ENCODE results near the gene PARD3B. TPM values are rescaled to one million over a fixed set of nuclear protein-coding genes. Genes with fewer than 3 reads are reported as not detected.

PARD3B gene
- total and polyA plus RNA-seq, 2 donors from 2014 or later = 5.3 to 29.6 TPM

DNA sequence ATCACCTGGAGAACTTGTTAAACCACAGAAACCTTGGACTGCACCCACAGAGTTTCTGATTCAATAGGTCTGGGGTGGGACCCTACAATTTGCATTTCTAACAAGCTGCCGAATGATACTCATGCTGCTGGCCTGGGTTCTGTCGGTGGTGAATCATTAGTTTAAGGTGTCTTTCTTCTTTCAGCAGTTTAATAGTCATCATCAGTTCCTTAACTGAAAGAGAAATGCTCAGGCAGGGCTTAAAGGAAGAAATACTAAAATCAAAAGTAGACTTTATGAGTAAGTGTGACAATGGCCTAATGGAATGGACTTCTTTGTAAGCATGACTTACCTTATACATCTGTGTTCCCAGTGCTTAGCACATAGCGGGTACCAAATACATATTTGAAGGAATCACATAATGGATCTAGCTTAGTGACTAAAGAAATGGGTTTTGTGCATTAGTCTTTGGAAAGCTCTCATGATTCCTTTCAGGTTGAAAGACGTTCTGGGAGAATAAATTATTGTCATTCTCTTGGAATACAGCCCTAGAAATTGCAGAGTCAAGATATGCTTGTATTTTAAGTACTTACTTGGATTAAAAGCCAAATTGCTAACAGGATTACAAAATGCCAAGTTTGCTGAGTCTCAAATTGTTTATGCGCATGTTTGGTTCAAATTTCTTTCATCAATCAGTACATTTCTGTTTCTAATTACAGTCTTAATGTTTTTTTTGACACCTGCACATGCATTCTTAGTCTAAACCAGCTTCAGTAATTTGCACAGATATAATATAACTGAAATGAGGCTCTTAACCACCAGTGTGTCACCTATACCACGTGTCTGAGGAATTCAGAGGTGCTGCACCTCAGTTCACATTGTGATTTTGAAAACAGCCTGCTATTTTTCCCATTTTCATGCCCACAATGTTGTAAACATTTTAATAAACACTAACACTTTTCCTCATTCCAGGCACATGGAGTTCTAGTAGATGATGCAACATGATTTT, 916.7 kb downstream of the PARD3B start:
- DNase-seq = no peak
- FAIRE-seq = no peak
- intact Hi-C loops (cut with DNase I) = no loop called here
- Histone ChIP-seq H3K9ac (ENCODE audit: low read length in 3 of 3) (no peak overlapping the region), H3K9me3 (ENCODE audit: control insufficient read depth in 2 of 3, insufficient read depth in 1 of 3, low read length in 3 of 3) (no peaks in the 10 kb centered on the region), H3K36me3 (ENCODE audit: control insufficient read depth in 2 of 3, insufficient read depth in 3 of 3, low read length in 3 of 3) (no peaks in the 10 kb centered on the region), H3K4me1 (ENCODE audit: control insufficient read depth in 2 of 3, insufficient read depth in 2 of 3, low read depth in 1 of 3, low read length in 3 of 3) (no peaks in the 10 kb centered on the region), H3K27ac (ENCODE audit: low read depth in 2 of 2, low read length in 2 of 2) (no peak overlapping the region), H3K27me3 (ENCODE audit: control insufficient read depth, insufficient read depth, low read length) (no peaks in the 10 kb centered on the region), H3K4me3 (ENCODE audit: low read length in 3 of 3) (no peak overlapping the region)
- no peak for TF ChIP-seq CTCF (IDR thresholded peaks at IDR 0.05; ENCODE audit: borderline replicate concordance, extremely low read depth, insufficient read depth)

DNA sequence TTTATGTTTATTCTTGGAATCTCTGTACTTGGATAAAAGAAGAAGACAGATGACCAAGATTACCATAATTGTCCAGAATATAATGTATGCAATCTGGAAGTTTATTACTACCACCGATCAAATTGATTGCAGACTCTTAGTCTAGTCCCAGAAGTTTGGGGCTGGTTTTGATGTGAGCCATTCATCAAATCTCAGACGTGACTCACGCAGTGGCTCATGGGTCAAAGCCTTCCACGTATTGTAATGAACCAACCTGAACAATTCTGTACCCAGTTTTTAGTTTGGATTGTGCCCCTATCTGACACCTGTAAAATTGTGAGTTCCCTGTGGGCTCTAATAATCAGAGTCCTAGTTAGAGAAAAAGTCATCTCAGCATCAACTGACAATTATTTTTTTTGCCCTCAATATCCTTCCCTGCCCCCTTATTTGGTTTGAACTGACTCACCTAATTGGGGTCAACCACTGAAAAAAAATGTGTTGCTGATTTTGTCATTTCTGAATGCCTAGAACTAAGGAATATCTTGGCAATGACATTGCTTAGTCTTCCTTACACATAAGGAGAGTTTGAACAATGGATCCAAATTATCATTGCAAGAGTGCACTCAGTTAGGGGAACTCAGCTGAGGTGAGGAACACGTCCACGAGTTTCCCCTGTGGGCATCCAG, 917.5 kb downstream of the PARD3B start:
- intact Hi-C loops (cut with DNase I) = no loop called here
- Histone ChIP-seq H3K27ac (ENCODE audit: low read depth in 2 of 2, low read length in 2 of 2) (no peak overlapping the region), H3K9ac (ENCODE audit: low read length in 3 of 3) (no peak overlapping the region), H3K4me3 (ENCODE audit: low read length in 3 of 3) (no peak overlapping the region), H3K4me1 (ENCODE audit: control insufficient read depth in 2 of 3, insufficient read depth in 2 of 3, low read depth in 1 of 3, low read length in 3 of 3) (no peaks in the 10 kb centered on the region), H3K36me3 (ENCODE audit: control insufficient read depth in 2 of 3, insufficient read depth in 3 of 3, low read length in 3 of 3) (no peaks in the 10 kb centered on the region), H3K27me3 (ENCODE audit: control insufficient read depth, insufficient read depth, low read length) (no peaks in the 10 kb centered on the region), H3K9me3 (ENCODE audit: control insufficient read depth in 2 of 3, insufficient read depth in 1 of 3, low read length in 3 of 3) (no peaks in the 10 kb centered on the region)
- no peak for FAIRE-seq
- DNase-seq = no peak
- TF ChIP-seq CTCF (IDR thresholded peaks at IDR 0.05; ENCODE audit: borderline replicate concordance, extremely low read depth, insufficient read depth) = no peak

DNA sequence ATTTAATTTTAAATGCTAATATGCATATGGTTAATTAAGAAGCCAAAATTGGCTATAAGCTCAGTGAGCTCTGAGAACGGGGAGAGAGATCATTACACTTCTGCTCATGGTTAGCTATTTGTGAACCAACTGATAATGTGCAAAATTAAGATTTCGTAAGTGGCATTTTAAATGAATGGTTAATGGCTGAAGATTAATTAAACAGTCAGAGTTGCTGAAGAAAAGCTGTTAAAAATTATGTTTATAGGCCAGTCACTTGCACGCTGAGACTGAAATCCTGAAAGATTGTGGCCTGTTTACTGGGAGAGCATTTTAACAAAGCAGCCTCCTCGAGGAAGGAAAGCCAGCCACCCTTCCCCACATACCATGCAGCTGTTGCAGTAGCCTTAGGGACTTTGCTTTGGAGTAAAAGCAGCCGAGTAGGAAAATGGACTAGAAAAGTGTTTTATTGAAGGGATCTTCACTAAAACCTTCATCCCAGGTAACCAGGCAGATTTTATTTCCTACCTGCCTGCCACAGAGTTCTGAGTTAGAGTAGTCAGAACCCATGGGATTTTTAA, 918.3 kb downstream of the PARD3B start:
- DNase-seq = peak in 2 of 5 donors; percentile 15 to 18
- Histone ChIP-seq H3K36me3 (ENCODE audit: control insufficient read depth in 2 of 3, insufficient read depth in 3 of 3, low read length in 3 of 3) (no peaks in the 10 kb centered on the region), H3K4me1 (ENCODE audit: control insufficient read depth in 2 of 3, insufficient read depth in 2 of 3, low read depth in 1 of 3, low read length in 3 of 3) (no peaks in the 10 kb centered on the region), H3K9ac (ENCODE audit: low read length in 3 of 3) (no peak overlapping the region), H3K9me3 (ENCODE audit: control insufficient read depth in 2 of 3, insufficient read depth in 1 of 3, low read length in 3 of 3) (no peaks in the 10 kb centered on the region), H3K4me3 (ENCODE audit: low read length in 3 of 3) (no peak overlapping the region), H3K27me3 (ENCODE audit: control insufficient read depth, insufficient read depth, low read length) (no peaks in the 10 kb centered on the region), H3K27ac (ENCODE audit: low read depth in 2 of 2, low read length in 2 of 2) (no peak overlapping the region)
- no peak for TF ChIP-seq CTCF (IDR thresholded peaks at IDR 0.05; ENCODE audit: borderline replicate concordance, extremely low read depth, insufficient read depth)
- intact Hi-C loops (cut with DNase I) = no loop called here
- FAIRE-seq = no peak
